SK-N-SH (cell line): ENCODE measurements around the gene FAM221A.

Source experiments
- CHD2 ChIP-seq: fragments of 150-350 bp; IDR thresholded peaks from 2 replicates; pipeline ENCODE4 v1.6.1; 2018; ENCODE audit warnings: low read length; ENCODE audit not compliant: partially characterized antibody
- CTCF ChIP-seq: fragments of 200-600 bp; sonication (generic); IDR thresholded peaks from 2 replicates; pipeline ENCODE4 v1.6.1; 2017; ENCODE audit warnings: antibody characterized with exemption, mild to moderate bottlenecking, moderate library complexity
- EP300 ChIP-seq, 2 experiments: IDR thresholded peaks; 2 replicates each; pipeline versions ENCODE4 v1.4.0 to v1.6.1; 2012; ENCODE audit warnings: borderline replicate concordance in 1 of 2, low read depth in 1 of 2, low read length in 1 of 2
- MAX ChIP-seq: IDR thresholded peaks from 2 replicates; pipeline ENCODE4 v1.4.0; 2012; ENCODE audit warnings: low read depth
- MXI1 ChIP-seq: IDR thresholded peaks from 2 replicates; pipeline ENCODE4 v1.6.1; 2012; ENCODE audit warnings: mild to moderate bottlenecking, low read depth, low read length, improper control_type of control experiment
- NFIC ChIP-seq: IDR thresholded peaks from 2 replicates; pipeline ENCODE4 v1.4.0; 2012; ENCODE audit warnings: borderline replicate concordance
- PBX3 ChIP-seq: IDR thresholded peaks from 2 replicates; pipeline ENCODE4; 2012
- POLR2AphosphoS5 ChIP-seq: IDR thresholded peaks from 2 replicates; pipeline ENCODE4 v1.6.1; 2012; ENCODE audit warnings: low read depth, low read length
- RAD21 ChIP-seq: IDR thresholded peaks from 2 replicates; pipeline ENCODE4 v1.6.1; 2012; ENCODE audit warnings: mild to moderate bottlenecking, low read length
- RXRA ChIP-seq: IDR thresholded peaks from 2 replicates; pipeline ENCODE4 v1.4.0; 2012; ENCODE audit warnings: low read depth, mild to moderate bottlenecking, borderline replicate concordance
- SIN3A ChIP-seq: IDR thresholded peaks from 2 replicates; pipeline ENCODE4 v1.6.1; 2012; ENCODE audit warnings: low read depth, mild to moderate bottlenecking, low read length, moderate library complexity, borderline replicate concordance

- no peak for TF ChIP-seq CTCF
- no peak for TF ChIP-seq EP300 (IDR thresholded peaks at IDR 0.05; ENCODE audit: borderline replicate concordance in 1 of 2, low read depth in 1 of 2, low read length in 1 of 2)
- TF ChIP-seq RAD21 = no peak
- TF ChIP-seq CHD2 = no peak
- no peak for TF ChIP-seq PBX3
- no peak for TF ChIP-seq MXI1
- TF ChIP-seq MAX = no peak
- no peak for TF ChIP-seq RXRA
- TF ChIP-seq POLR2AphosphoS5 = no peak
- no peak for TF ChIP-seq SIN3A
- TF ChIP-seq NFIC = no peak
Measured at GRCh38 chr7:23721456-23721855, 41.5 kb downstream of the FAM221A start.
